HL-60 (cell line): ENCODE measurements around the gene LAMA5.

Source experiments
- DNase-seq, 2 experiments: peaks; one replicate each; pipeline ENCODE4 v3.0.0-alpha.2; 2010 to 2020; ENCODE audit warnings: low read depth in 1 of 2, low spot score in 1 of 2
- H3K27ac ChIP-seq: fragments of 250-450 bp; sonication (Bioruptor Pico); replicated peaks from 2 replicates; pipeline ENCODE4 v1.5.1; 2020; ENCODE audit warnings: mild to moderate bottlenecking, moderate library complexity
- H3K27me3 ChIP-seq: fragments of 250-450 bp; sonication (Bioruptor Pico); 2 replicates; pipeline ENCODE4 v1.5.1; 2021; ENCODE audit warnings: mild to moderate bottlenecking, moderate library complexity; ENCODE audit not compliant: insufficient read depth, poor library complexity, severe bottlenecking
- H3K4me3 ChIP-seq: replicated peaks from 2 replicates; pipeline ENCODE4 v1.5.1; 2011; ENCODE audit warnings: mild to moderate bottlenecking, control low read depth, low read length; ENCODE audit not compliant: insufficient read depth
- GABPA ChIP-seq: IDR thresholded peaks from 2 replicates; pipeline ENCODE4 v1.6.1; 2012; ENCODE audit warnings: low read depth
- POLR2AphosphoS5 ChIP-seq: IDR thresholded peaks from 2 replicates; pipeline ENCODE4 v1.6.1; 2012; ENCODE audit warnings: low read depth
- SPI1 ChIP-seq: IDR thresholded peaks from 2 replicates; pipeline ENCODE4 v1.6.1; 2012; ENCODE audit warnings: low read depth, mild to moderate bottlenecking, borderline replicate concordance
- TF ChIP-seq, protein P1 (sequence below): IDR thresholded peaks from one replicate; pipeline ENCODE4 v1.5.1; 2011; ENCODE audit warnings: low read length, control low read depth, inconsistent platforms; ENCODE audit not compliant: insufficient read depth
- TF ChIP-seq, protein P2 (sequence below): IDR thresholded peaks from 2 replicates; pipeline ENCODE4 v1.6.1; 2012; ENCODE audit warnings: low read depth; ENCODE audit not compliant: insufficient replicate concordance

The LAMA5 gene

GRCh38 chr20:62355878-62356588, 11.1 kb downstream of the LAMA5 start:
- H3K4me3 ChIP-seq, result no peak overlapping the region
- no peak overlapping the region for H3K27ac ChIP-seq
- peaks cover 27% of the 10 kb centered on the region for H3K27me3 ChIP-seq
- no peak for DNase-seq
- TF ChIP-seq POLR2AphosphoS5 (no peak), SPI1 (no peak), GABPA (no peak)
- TF ChIP-seq, protein P1, sequence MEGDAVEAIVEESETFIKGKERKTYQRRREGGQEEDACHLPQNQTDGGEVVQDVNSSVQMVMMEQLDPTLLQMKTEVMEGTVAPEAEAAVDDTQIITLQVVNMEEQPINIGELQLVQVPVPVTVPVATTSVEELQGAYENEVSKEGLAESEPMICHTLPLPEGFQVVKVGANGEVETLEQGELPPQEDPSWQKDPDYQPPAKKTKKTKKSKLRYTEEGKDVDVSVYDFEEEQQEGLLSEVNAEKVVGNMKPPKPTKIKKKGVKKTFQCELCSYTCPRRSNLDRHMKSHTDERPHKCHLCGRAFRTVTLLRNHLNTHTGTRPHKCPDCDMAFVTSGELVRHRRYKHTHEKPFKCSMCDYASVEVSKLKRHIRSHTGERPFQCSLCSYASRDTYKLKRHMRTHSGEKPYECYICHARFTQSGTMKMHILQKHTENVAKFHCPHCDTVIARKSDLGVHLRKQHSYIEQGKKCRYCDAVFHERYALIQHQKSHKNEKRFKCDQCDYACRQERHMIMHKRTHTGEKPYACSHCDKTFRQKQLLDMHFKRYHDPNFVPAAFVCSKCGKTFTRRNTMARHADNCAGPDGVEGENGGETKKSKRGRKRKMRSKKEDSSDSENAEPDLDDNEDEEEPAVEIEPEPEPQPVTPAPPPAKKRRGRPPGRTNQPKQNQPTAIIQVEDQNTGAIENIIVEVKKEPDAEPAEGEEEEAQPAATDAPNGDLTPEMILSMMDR, result no peak
- TF ChIP-seq, protein P2, sequence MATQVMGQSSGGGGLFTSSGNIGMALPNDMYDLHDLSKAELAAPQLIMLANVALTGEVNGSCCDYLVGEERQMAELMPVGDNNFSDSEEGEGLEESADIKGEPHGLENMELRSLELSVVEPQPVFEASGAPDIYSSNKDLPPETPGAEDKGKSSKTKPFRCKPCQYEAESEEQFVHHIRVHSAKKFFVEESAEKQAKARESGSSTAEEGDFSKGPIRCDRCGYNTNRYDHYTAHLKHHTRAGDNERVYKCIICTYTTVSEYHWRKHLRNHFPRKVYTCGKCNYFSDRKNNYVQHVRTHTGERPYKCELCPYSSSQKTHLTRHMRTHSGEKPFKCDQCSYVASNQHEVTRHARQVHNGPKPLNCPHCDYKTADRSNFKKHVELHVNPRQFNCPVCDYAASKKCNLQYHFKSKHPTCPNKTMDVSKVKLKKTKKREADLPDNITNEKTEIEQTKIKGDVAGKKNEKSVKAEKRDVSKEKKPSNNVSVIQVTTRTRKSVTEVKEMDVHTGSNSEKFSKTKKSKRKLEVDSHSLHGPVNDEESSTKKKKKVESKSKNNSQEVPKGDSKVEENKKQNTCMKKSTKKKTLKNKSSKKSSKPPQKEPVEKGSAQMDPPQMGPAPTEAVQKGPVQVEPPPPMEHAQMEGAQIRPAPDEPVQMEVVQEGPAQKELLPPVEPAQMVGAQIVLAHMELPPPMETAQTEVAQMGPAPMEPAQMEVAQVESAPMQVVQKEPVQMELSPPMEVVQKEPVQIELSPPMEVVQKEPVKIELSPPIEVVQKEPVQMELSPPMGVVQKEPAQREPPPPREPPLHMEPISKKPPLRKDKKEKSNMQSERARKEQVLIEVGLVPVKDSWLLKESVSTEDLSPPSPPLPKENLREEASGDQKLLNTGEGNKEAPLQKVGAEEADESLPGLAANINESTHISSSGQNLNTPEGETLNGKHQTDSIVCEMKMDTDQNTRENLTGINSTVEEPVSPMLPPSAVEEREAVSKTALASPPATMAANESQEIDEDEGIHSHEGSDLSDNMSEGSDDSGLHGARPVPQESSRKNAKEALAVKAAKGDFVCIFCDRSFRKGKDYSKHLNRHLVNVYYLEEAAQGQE, result no peak

- no peak overlapping the region for H3K27ac ChIP-seq
- H3K27me3 ChIP-seq, result peaks cover 27% of the 10 kb centered on the region
- no peak overlapping the region for H3K4me3 ChIP-seq
- TF ChIP-seq, protein P1, result no peak
- TF ChIP-seq SPI1 (no peak), GABPA (no peak), POLR2AphosphoS5 (no peak)
- TF ChIP-seq, protein P2, result no peak
- DNase-seq, result no peak
Measured at GRCh38 chr20:62355516-62355877, 11.6 kb downstream of the LAMA5 start.

- Histone ChIP-seq H3K27ac (no peak overlapping the region), H3K4me3 (no peak overlapping the region), H3K27me3 (peaks cover 27% of the 10 kb centered on the region)
- TF ChIP-seq, protein P2, result no peak
- DNase-seq, result no peak
Measured at GRCh38 chr20:62354811-62355341, 12.2 kb downstream of the LAMA5 start.
